ENCODE measurements around the gene SIRPB1. TPM values are rescaled to one million over a fixed set of nuclear protein-coding genes. Genes with fewer than 3 reads are reported as not detected.

Gene SIRPB1
- total and polyA plus RNA-seq, 10 of the 15 experiments (the other 5 are each of a cell fraction or from before 2014, with no cell fraction given): 3.4 to 33.8 (median 14.1) TPM

- H4K20me1 ChIP-seq (ENCODE audit: control insufficient read depth, insufficient read depth): no peaks in the 10 kb centered on the region
- POLR2A ChIA-PET: interaction anchor here (1.3 kb wide), 1 partner anchor 134 kb away, joined by 4 read pairs; no protein-coding TSS in a partner anchor
- H3K4me2 ChIP-seq (ENCODE audit: control insufficient read depth, insufficient read depth): no peak overlapping the region
- no peaks in the 10 kb centered on the region for H3K27me3 ChIP-seq (replicated peaks in 1 of 2; ENCODE audit: control insufficient read depth in 2 of 2, insufficient read depth in 2 of 2, low read length in 1 of 2)
- FAIRE-seq (no peak), DNase-seq (ENCODE audit: low read depth, low spot score) (no peak), ATAC-seq (peak; percentile 25)
- peaks cover 16% of the 10 kb centered on the region for H3K4me1 ChIP-seq (ENCODE audit: control insufficient read depth, insufficient read depth, low read length)
- in situ Hi-C loops (cut with MboI): no loop called here
- no TSS peak for BruUV-seq (replicated peaks)
- intact Hi-C loops (cut with micrococcal nuclease; ENCODE audit: unreplicated experiment): loop anchor here (2.0 kb wide), 1 partner anchor 55 kb away; no protein-coding TSS in a partner anchor
- no peaks in the 10 kb centered on the region for H3K79me2 ChIP-seq (ENCODE audit: control insufficient read depth, insufficient read depth, low read length)
- no peak overlapping the region for H3K9ac ChIP-seq (ENCODE audit: control insufficient read depth, insufficient read depth, low read length)
- H3K36me3 ChIP-seq (ENCODE audit: control insufficient read depth in 2 of 2, insufficient read depth in 2 of 2, low read length in 1 of 2): no peaks in the 10 kb centered on the region
- RAD21 ChIA-PET (ENCODE audit: unreplicated experiment): interaction anchor here (1.0 to 1.1 kb wide), 2 partner anchors 54 to 66 kb away, joined by 3 to 6 read pairs; no protein-coding TSS in a partner anchor
- CTCF ChIA-PET: interaction anchor here (1.0 kb wide), 1 partner anchor 53 kb away, joined by 3 read pairs; no protein-coding TSS in a partner anchor
- H3K27ac ChIP-seq (ENCODE audit: control insufficient read depth, insufficient read depth): no peak overlapping the region
- H3K9me3 ChIP-seq (replicated peaks; ENCODE audit: control insufficient read depth, insufficient read depth, low read length): no peaks in the 10 kb centered on the region
- H2AFZ ChIP-seq (ENCODE audit: control insufficient read depth, low read depth, low read length): no peak overlapping the region
- TF ChIP-seq SMAD1 (IDR thresholded peaks at IDR 0.05; ENCODE audit: low read depth, partially characterized antibody) (no peak), FOXM1 (IDR thresholded peaks at IDR 0.05; ENCODE audit: low read depth, low read length) (no peak), ATF2 (IDR thresholded peaks at IDR 0.05; ENCODE audit: low read length) (no peak), MEF2B (IDR thresholded peaks at IDR 0.05; ENCODE audit: partially characterized antibody, poor library complexity, severe bottlenecking) (no peak), WRNIP1 (IDR thresholded peaks at IDR 0.05; ENCODE audit: borderline replicate concordance, low read depth, low read length) (no peak), LARP7 (IDR thresholded peaks at IDR 0.05) (no peak), RAD51 (IDR thresholded peaks at IDR 0.05) (no peak)
- SMC1A ChIA-PET (ENCODE audit: uncharacterized antibody, unreplicated experiment): interaction anchor here (1.0 to 4.8 kb wide), 6 partner anchors 9 to 111 kb away, joined by 3 to 24 read pairs (median 4); no protein-coding TSS in a partner anchor
- H3K4me3 ChIP-seq: no peak overlapping the region
- WGBS (ENCODE audit: insufficient coverage, insufficient replicate concordance, low lambda C conversion rate, missing lambda C conversion rate): 31% methylated on average over 1 of the region's 1 CpG
Observed at GRCh38 chr20:1667502-1668085, 47.8 kb upstream of the SIRPB1 start.
